T follicular helper cell (primary cell): ENCODE results near the gene CAPN14.

Source experiments
- DNase-seq: peaks from one replicate; pipeline ENCODE4 v3.0.0-alpha.2; 2020; ENCODE audit warnings: low read depth

CAPN14 gene

DNA sequence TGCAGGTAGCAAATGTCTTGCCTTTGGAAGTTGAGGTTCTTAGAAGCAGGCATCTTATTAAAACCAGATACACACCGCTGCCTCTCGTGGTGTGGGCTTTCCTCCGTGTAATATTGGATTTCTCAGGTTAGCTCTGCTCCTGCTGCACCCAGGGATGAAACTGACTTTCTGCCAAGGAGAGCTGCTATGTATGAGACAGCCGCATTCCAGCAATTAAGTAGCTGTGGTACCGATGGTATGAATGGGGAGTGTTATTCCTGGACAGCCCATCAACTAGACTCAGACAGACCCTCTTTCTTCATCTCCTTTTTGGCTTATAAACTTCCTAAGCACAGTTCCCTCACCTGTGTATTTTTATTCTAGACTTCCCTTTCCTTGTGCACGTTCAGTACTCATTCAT, 9.8 kb upstream of the CAPN14 start:
- no peak for DNase-seq

DNA sequence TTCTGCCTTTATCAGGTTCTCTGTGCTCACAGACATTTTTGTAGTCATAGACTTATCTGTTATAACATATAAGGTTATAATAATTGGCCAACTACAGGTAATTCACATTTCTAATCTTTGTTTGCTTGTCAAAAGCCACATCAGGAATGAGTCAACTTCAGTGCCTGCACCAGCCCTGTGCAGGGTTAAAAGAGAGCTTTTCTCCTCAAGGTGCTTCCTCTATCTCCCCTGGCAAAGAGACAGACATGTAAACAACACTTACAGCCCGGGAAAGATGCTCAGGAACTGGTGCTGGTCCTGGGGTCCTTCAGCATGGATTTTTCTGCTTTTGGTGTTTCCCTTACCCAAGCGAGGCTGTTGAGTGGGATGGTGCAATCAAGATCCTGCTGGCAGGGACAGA, 9.0 kb upstream of the CAPN14 start:
- no peak for DNase-seq

- no peak for DNase-seq
Observed at GRCh38 chr2:31223749-31224148, 6.4 kb upstream of the CAPN14 start.

GRCh38 chr2:31223026-31223425, 5.7 kb upstream of the CAPN14 start:
- no peak for DNase-seq

- no peak for DNase-seq
Observed at GRCh38 chr2:31222071-31222470, 4.8 kb upstream of the CAPN14 start.

- DNase-seq = no peak
Observed at GRCh38 chr2:31221544-31221943, 4.2 kb upstream of the CAPN14 start.

DNA sequence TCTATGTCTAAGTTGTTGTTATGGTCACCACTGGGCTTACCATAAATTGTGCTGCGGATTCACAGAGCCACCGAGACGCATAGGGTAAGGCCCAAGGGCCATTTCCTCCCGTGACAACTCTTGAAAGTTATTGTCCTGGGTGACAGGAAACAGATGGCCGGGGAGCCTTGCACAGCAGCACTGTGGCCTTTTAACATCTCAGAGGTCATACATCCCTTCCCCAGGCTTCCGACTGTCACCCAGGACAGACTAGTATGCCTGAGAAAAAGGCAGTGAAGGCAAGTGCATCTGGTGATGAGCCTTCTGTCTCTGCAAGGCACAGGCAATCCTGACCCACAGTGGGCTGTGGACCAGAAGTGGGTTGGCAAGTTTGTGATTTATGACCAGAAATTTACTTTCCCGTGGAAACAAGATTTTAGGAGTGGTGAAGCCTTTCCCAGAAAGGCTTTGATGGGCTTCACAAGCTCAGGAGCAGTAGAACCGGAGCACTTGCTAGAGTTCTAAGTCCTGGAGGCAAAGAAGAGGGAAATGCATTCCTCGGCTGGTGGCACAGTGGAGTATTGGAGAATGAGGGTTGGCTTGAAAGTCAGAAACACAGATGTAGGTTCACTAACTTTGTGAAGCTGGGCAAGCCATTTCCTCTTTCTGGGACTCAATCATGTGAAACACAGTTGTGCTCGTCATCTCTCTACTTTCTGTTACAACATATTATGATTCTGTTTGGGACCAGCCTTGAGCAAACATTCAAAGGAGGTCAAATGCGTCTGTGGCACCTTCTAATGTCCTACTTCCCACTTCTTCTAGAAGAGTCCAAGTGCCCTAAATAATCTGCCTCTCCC, 2.0 kb upstream of the CAPN14 start:
- no peak for DNase-seq

GRCh38 chr2:31216734-31217133, 581 bp downstream of the CAPN14 start:
- DNase-seq = no peak

DNA sequence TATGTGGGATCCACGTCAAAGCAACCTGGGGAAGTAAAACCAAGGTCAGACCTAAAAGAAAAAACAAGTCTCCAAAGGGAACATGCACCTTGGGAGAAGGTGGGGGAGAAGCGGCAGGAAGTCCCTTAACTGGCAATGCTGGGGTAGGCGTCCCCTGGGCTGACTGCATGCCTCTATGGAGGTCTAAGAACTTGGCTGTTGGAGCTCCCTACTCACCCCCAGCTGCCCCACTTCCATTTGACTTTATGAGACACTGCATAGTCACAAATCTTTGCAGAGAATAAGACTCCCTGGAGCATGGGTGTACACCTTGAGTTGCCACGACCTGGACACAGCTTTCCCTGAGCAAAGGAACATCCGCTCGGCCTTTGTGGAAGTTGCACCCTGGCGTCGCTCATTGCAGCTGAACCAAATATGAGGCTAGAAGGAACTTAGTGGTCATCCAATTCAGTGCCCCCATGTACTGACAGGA, 2.8 kb downstream of the CAPN14 start:
- DNase-seq = no peak

- no peak for DNase-seq
Observed at GRCh38 chr2:31213601-31214443, 3.5 kb downstream of the CAPN14 start.

DNA sequence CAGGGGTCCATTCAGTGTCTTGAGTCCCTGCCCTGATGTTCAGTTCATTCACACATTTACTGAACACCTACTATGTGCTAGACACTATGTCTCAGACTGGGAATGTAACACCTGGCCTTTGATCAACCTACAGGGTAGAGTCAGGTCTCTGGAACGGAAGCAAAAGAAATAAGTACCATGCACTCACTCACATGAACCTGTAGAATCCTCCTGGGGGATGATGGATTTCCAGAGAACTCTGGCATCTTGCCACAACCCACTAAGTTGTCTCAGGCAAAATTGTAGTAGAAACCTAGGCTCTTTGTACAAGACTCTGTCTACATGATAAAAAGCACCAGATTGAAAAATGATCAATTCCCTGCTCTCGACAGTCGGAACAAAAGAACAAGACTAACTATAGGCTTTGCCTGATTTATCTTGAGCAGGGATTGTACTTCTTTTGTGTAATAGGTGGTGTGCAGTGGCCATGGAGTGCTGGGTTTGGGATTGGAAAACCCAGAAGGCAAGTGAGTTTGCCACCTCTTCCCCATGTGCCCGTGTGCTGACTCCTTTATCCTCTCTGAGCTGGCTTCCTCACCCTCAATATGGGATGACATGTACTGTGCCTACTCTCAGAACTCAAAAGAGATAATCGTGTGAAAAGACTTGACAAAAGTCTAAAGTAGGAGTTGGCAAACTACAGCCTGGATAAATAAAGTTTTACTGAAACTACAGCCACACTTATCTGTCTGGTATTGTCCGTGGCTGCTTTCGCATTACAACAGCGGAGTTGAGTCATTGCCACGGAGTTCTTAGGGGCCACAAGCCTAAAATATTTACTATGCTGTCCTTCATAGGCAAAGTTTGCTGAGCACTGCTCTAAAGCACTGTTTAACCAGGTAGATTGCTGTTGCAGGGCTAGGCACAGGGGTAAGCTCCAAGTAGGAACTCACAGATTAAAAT, 4.4 kb downstream of the CAPN14 start:
- no peak for DNase-seq

GRCh38 chr2:31208240-31208639, 9.1 kb downstream of the CAPN14 start:
- no peak for DNase-seq

GRCh38 chr2:31207790-31208189, 9.5 kb downstream of the CAPN14 start:
- DNase-seq = no peak

DNA sequence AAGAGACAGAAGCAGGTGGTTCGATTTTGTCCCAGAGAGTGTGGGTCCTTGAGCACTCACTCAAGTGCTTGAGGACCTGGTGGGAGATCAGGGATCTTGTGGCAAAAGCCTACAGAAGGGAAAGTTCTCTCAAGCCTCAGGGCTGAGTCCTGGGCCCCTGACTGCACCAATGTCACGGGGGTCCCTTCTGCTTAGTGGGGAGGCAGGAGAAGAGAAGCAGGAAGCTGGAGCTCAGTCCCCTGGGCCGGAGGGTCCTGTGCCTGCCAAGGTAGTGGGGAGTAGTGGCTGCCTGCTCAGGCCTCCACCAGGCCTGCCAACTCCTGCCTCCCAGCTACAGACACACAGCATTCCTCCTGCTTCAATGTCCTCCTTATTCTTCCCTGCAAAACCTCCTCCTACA, 11.7 kb downstream of the CAPN14 start:
- no peak for DNase-seq

DNA sequence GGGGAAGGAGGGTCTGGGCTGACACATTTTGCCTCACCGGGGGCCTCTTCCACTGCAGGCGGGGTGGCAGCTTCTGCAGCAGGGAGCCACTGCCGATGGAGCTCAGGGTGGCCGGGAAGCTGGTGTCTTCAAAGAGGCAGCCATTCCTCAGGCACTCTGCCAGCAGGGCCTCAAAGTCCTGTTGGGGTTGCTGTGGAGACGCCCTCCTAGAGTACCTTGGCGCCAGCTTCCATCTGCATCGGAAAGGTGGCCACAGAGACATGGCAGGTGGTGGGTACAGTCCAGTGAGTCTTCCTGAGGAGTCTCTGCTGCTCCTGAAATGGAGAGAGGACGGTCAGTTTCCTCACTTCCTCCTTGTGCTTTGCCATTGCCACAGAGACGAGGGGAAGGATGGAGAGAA, 12.1 kb downstream of the CAPN14 start:
- DNase-seq = no peak

GRCh38 chr2:31204783-31205182, 12.5 kb downstream of the CAPN14 start:
- DNase-seq = no peak

GRCh38 chr2:31203916-31204315, 13.4 kb downstream of the CAPN14 start:
- no peak for DNase-seq

DNA sequence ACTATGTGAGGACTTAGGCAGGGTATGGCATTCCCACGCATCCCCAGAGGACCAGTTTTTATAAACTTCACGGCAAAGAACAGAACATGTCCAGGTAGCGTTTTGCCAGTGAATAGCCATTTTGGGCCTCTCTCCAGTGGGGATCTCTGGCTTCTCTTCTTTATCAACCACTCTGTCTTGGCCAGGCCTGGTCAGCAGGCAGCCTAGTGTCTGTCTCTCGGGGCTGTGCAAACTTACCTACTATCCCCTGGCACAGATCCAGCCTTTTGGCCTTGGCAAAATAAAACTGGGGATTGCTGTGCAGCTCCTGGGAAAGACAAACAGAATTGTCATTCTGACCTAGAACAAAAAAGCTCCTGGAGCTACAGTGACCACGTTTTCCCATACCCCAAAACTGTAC, 14.5 kb downstream of the CAPN14 start:
- DNase-seq = no peak

DNA sequence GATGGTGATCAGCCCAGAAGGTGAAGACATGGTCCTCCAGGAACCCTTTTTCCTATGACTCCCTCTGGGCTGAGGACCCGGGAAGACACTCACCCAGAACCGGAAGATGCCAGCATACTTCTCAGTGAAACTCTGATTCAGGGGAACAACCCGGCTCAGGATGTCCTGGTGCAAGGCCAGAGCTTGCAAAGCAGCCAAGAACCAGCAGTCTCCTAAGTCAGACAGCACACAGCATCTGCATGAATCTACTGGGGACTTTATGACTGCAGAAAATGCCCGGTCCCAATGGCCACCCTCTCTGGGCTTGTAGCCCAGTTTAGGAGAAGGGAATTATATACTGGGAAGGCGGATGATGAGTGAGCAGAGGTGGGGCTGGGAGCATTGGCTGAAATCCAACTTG, 15.3 kb downstream of the CAPN14 start:
- DNase-seq = no peak

DNA sequence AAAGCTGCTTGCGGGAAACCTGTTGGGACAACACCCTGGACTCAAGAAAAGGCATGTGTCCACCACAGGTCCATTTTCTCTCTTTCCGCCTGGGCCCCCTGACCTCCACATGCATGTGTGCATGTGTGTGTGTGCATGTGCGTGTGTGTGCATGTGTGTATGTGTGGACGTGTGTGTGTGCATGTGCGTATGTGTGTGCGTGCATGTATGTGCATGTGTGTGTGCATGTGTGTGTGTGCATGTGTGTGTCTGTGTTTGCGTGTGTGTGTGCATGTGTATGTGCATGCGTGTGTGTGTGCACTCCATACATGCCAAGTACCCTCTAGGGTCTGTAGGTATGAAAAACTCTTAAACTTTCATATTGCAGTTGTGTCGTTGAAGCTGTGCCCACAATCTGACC, 16.3 kb downstream of the CAPN14 start:
- DNase-seq = no peak

DNA sequence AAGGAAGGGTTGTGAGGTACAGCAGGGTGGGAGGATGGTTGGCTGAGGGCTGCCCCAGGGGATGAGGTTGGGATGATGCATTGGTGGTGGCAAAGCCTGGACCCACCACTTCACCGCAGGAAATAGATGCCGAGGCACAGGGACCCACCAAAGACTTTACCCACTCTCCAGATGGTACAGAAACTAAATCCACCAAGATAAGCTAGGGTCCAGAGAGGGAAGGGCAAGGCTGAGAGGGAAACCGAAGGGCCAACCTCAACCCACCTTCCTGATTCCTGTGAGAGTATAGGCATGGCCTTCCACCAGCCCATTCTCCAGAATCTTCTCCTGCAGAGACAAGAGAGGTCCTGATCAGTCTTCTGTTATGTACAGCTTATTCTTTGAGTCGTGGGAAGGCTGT, 18.1 kb downstream of the CAPN14 start:
- no peak for DNase-seq

GRCh38 chr2:31197669-31198068, 19.6 kb downstream of the CAPN14 start:
- DNase-seq = no peak
